ENCODE data around the gene USP49. TPM values are rescaled to one million over a fixed set of nuclear protein-coding genes. Genes with fewer than 3 reads are reported as not detected.
"Not testable (repeated sequence)": the region's sequence is repeated elsewhere in the genome, so short reads cannot be mapped to it uniquely, and the experiment has no call there.

Gene USP49
- 0.87 and 6.3 TPM in 2 replicates for total RNA-seq

DNA sequence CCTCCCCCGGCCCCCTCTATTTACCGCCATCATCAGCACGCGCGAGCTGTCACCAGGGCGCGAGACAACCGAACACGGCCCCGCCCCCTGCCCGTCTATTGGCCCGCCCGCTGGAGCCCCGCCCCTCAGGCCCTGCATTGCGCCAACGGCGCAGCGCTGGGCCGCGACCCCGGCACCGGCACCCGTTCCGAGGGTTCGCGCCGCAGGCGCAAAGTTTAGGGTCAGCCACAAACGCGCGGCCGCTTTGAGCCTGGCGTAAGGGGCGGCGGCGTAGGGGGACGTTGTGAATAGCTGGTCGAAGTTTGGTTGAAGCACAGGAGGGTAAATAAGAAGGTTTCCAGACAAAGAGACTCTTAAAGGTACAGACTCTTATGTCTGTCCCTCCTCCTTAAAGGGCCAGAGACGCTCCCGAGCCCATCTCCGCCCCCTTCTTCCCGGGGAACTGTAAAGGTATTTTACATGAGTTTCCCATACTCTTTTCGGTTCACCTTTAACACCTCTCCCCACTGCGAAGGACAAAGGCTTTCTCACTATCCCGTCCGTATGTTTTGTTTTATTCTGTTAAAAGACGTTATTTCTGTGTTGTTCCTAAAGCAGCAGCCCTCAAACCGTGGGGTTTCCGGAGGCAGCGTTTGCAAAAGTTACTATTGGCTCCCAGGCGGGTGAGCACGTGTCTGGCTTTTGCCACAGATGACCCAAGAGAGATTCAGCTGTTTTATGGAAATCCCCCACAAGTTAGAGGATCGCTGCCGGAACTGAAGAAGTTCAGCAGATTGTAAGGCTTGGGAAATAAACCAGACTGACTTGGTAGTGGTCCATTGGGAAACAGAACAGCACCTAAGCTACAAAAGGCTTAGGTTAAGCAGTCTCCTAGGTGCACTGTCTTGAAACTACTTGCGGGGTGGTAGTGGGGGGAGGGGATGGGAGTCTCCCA lies at the start of gene USP49:
TSS of gene USP49 (minus strand) at position 76 of the 934 bp plus-strand sequence. CDS start 88,392 bp downstream, outside the sequence.
- peak; percentile 86 for DNase-seq (ENCODE audit: low read depth)

DNA sequence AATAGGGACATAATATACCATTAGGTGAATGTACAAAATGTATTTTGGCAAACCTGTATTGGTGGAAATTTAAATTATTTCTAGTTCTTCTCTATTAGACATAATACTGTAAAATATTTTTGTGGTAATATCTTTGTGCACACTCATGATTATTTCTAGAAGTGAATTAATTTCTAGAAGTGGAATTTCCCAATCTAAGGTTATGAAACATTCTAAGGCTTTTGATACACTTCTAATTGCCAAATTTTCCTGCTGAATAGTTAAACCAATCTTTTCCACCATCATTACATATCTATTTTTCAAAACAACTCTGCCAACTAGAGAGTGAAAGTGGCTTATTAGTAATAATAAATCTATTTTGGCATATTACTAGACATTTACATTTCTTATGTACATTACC lies 48.3 kb upstream of the USP49 start:
- no peak for DNase-seq (ENCODE audit: low read depth)

DNA sequence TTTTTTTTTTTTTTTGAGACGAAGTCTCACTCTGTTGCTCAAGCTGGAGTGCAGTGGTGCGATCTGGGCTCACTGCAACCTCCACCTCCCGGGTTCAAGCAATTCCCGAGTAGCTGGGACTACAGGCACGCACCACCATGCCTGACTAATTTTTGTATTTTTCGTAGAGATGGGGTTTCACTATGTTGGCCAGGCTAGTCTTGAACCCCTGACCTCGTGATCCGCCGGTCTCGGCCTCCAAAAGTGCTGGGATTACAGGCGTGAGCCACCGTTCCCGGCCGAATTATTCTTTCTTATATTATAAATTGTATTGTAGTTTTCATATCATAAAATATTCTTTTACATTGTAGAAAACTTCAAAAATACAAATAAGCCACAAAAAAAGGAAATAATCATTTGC lies 47.7 kb upstream of the USP49 start:
- DNase-seq (ENCODE audit: low read depth), result not testable (repeated sequence)

GRCh38 chr6:41942067-41942851 lies 47.1 kb upstream of the USP49 start:
- DNase-seq (ENCODE audit: low read depth), result peak; percentile 97

DNA sequence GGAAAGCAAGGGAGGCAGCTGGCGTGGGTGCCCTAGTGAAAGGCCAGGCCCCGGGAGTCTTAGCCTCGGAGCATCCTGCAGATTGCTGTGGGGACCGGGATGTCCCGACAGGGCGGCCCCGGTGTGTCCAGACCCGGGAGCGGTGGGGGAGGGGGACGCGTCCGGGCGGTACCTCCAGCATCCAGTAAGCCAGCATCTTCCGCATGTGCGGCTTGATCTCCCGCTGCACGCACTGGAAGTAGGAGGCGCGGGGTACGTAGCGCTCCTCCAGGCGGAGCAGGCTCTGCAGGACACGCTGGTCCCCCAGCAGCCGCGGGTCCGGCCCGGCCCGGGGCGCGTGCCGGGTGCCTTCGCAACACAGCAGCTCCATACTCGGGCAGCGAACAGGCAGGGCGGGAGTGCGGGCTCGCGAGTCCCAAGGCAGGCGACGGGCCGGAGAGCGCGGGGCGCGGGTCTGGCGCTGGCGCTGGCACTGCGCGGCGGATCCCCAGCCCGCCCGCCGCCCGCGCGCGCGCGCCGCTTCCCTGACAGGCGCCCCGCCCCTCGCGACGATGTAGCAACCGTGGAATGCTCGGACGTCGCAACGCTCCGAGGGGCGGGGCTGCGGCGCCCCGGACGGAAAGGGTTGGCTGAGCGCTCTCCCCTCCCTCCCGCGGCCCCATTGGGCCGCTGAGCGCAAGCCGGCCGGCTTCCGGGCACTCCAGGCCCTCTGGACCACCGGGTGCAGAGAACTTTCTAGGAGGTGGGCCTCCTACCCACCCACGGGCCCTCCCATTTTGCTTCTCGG lies 46.3 kb upstream of the USP49 start, which contains the start of gene CCND3:
TSS of gene CCND3 (minus strand) at position 529 of the 787 bp plus-strand sequence. CDS start at position 370, 159 bp downstream.
- DNase-seq (ENCODE audit: low read depth), result no peak

DNA sequence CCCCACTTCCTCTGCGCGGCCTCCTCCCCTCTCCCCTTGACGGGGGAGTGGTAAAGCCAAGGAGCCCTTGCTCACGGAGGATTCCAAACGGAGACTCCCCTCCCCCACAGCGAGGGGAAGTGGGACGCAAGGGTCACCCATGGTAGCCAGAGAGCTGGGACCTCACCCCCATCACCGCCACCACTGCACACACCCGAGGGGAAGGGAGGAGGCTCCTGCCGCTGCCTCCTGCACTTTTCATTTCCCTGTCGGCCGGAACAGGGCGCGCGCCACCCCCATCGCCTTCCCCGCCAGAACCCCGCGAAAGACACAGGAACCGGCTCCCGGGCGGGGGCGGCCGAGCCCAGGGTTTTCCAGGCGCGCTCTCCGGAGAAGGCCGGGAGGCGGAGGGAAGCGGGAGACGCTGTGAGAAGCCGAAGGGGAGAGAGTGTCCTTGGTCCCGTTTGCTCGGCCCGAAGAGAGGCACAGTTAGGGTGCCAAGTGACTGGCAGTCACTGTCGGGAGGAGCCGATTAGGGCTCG lies 45.6 kb upstream of the USP49 start:
- no peak for DNase-seq (ENCODE audit: low read depth)

GRCh38 chr6:41939848-41940758 lies 44.9 kb upstream of the USP49 start:
- peak; percentile 76 for DNase-seq (ENCODE audit: low read depth)

DNA sequence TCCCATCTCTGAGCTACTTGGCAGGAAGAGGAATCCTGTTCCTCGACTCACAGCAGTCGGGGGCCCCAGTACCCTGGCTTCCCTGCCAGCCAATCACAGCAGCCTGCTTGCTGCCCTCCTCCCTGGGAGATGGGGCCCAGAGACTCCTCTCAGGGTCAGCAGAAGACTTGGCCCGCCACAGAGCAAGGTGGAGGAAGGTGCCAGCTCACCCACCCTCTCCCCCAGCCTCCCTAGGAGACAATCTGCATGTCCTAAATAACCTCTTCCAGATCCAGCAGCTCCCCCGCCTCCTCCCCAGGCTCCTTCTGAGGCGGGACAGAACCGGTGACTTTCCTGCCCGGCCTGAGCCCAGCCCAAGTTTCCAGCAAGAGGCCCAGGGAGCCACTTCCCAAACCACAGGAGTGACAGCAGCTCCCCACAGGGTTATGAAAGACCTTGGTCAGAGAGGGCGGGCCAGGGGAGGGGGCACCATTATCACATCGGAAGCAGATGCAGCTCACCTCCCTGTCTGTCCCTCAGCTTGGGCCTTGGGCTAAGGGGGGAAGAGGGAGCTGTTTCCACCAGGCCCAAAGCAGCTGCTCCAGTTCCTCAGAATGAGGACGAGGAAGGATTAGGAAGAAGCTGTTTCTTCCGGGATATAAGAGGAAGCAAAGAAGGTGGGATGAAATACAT lies 44.1 kb upstream of the USP49 start:
- no peak for DNase-seq (ENCODE audit: low read depth)

GRCh38 chr6:41938590-41939175 lies 43.5 kb upstream of the USP49 start:
- no peak for DNase-seq (ENCODE audit: low read depth)

DNA sequence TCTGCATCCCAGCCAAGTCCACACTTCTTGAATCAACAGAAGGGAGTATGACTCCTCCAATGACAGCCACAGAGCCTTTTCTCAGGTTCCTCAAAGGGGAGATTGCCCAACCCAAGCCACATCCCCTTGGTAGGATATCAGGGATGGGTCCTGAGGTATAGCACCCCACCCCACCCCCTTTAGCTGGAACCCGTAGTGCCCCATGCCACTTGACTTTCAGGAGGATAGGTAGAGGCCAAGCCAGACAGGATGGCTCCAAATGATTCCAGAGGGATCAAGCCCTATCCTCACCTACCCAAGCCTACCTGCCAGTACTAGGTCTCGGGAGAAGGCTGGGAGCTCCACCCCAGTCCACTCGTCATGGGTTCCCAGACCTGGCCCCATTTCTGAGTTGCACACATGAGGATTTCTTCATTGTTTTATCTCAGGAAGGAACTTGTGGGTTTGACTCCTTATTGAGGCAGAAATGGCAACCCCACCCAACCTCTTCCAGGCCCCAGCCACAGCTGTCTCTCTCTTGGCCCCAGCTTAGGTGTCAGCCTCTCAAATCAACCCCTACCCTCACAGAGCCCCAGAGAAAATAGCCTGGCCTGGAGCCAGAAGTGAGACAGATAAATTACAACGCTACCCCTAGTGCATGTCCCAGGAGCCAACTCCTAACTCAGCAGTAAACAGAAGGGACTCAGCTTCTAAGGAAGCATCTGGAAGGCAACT lies 42.8 kb upstream of the USP49 start:
- no peak for DNase-seq (ENCODE audit: low read depth)

- DNase-seq (ENCODE audit: low read depth), result no peak
Measured at GRCh38 chr6:41937472-41937860, 42.3 kb upstream of the USP49 start.

GRCh38 chr6:41936073-41936837 lies 41.1 kb upstream of the USP49 start:
- peak; percentile 88 for DNase-seq (ENCODE audit: low read depth)

- no peak for DNase-seq (ENCODE audit: low read depth)
Measured at GRCh38 chr6:41935685-41936072, 40.5 kb upstream of the USP49 start.

- DNase-seq (ENCODE audit: low read depth), result no peak
Measured at GRCh38 chr6:41935193-41935574, 40.0 kb upstream of the USP49 start.

- no peak for DNase-seq (ENCODE audit: low read depth)
Measured at GRCh38 chr6:41934278-41935192, 39.4 kb upstream of the USP49 start.

DNA sequence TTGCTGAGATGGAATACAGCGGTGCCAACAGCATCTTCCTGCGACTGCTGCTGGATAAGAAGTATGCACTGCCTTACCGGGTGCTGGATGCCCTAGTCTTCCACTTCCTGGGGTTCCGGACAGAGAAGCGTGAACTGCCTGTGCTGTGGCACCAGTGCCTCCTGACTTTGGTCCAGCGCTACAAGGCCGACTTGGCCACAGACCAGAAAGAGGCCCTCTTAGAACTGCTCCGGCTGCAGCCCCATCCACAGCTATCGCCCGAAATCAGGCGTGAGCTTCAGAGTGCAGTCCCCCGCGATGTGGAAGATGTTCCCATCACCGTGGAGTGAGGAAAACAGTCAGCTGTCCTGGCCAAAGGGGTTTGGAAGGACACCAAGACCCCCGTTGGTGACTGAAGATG lies 37.2 kb upstream of the USP49 start:
- DNase-seq (ENCODE audit: low read depth), result no peak

DNA sequence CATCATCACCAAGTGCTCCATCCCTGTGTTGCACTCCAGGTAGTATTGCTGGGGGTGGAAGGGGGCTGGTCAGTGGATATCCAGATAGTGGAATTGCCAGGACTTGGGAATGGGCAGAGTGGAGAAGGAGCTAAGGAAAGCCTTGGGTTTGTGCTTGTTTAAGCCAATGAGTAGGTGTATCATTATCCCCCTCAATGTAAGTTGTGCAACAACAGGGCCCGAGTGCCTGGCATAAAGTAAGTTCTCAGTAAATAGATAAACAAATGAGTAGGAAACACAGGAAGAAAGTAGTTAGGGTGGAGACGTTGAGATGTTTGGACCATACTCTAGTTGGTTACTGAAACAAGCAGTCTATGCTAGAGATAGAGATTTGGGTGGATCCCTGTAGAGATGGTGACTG lies 36.6 kb upstream of the USP49 start:
- DNase-seq (ENCODE audit: low read depth), result no peak

Data from renal cortical epithelial cell (primary cell).